A204.1 (cell line): ENCODE results near the gene UTP14C.
"Not testable (repeated sequence)": the region's sequence is repeated elsewhere in the genome, so short reads cannot be mapped to it uniquely, and the experiment has no call there.

Experiments
- FAIRE-seq: peaks from 2 replicates; lab custom pipeline; 2012; peaks lifted over from hg19 to GRCh38; lab: Jason Lieb, UNC

UTP14C gene

DNA sequence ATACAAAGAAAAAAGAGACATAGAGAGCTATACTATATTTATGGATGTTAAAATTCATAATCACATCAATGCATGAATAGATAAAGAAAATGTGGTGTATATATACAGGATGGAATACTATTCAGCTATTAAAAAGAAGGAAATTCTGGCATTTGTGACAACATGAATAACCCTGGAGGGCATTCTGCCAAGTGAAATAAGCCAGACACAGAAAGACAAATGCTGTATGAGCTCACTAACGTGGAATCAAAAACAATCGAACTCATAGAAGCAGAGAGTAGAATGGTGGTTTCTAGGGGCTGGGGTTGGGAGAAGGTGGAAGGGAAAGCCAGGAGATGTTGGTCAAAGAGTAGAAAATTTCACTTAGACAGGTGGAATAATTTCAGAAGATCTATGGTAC lies 24.0 kb downstream of the UTP14C start:
- FAIRE-seq = no peak

- FAIRE-seq = no peak
Measured at GRCh38 chr13:52051400-52051799, 26.9 kb downstream of the UTP14C start.

- FAIRE-seq = no peak
Measured at GRCh38 chr13:52053460-52053859, 29.0 kb downstream of the UTP14C start.

GRCh38 chr13:52061064-52061463 lies 36.6 kb downstream of the UTP14C start:
- not testable (repeated sequence) for FAIRE-seq

GRCh38 chr13:52061587-52061986 lies 37.1 kb downstream of the UTP14C start:
- FAIRE-seq = no peak

DNA sequence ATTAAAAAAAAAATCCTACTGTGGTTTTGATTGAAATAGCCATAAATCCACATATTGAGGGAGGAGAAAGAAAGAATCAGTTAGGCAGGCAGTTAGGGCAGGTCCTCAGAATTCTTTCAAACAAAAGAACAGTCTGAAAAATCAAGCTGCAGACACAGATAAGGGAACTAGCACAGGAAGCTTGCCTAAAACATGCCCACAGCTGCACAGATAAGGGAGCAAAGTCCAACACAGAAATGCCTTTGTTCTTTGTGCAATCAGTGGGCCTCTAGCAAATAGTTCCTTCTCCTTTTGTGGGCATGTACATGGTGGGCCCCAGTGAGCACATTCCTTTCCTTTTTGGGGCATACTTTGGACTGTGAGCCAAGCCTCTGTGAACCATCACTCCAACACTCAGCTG lies 42.7 kb downstream of the UTP14C start:
- FAIRE-seq = no peak

GRCh38 chr13:52070929-52071523 lies 46.5 kb downstream of the UTP14C start:
- FAIRE-seq = no peak
